DND-41 (cell line): Measurements from ENCODE around the gene CMYA5.
"Not testable (repeated sequence)": the region's sequence is repeated elsewhere in the genome, so short reads cannot be mapped to it uniquely, and the experiment has no call there.

Source experiments
- ATAC-seq: fragments of 200-7000 bp; cut with Tn5 transposase; 3 replicates; pipeline ENCODE4 v1.9.1; 2021; ENCODE audit warnings: low read depth; ENCODE audit not compliant: insufficient read depth
- DNase-seq: peaks from one replicate; pipeline ENCODE4 v3.0.0-alpha.2; 2020
- H2AFZ ChIP-seq: 2 replicates; pipeline ENCODE4 v1.6.0; 2012; ENCODE audit warnings: low read depth, low read length
- H3K27ac ChIP-seq: 2 replicates; pipeline ENCODE4 v1.5.1; 2012; ENCODE audit warnings: low read length, inconsistent platforms
- H3K27me3 ChIP-seq: fragments of 200-600 bp; sonication (generic); 2 replicates; pipeline ENCODE4 v1.6.0; 2012; ENCODE audit warnings: low read length, mild to moderate bottlenecking, inconsistent platforms; ENCODE audit not compliant: insufficient read depth, poor library complexity
- H3K36me3 ChIP-seq: 2 replicates; pipeline ENCODE4 v1.5.1; 2012; ENCODE audit warnings: low read length, inconsistent platforms; ENCODE audit not compliant: insufficient read depth
- H3K4me1 ChIP-seq: 2 replicates; pipeline ENCODE4 v1.5.1; 2012; ENCODE audit warnings: mild to moderate bottlenecking, low read length; ENCODE audit not compliant: insufficient read depth
- H3K4me2 ChIP-seq: 2 replicates; pipeline ENCODE4 v1.6.0; 2012; ENCODE audit warnings: mild to moderate bottlenecking, moderate library complexity, low read length, inconsistent platforms; ENCODE audit not compliant: insufficient read depth
- H3K4me3 ChIP-seq, 2 experiments: fragments of 200-600 bp in 1 of 2; shearing (Covaris generic) in 1 of 2; 2 replicates each; pipeline ENCODE4 v1.5.1; 2012 to 2016; ENCODE audit warnings: inconsistent platforms in 2 of 2, low read length in 2 of 2, mild to moderate bottlenecking in 2 of 2, low read depth in 1 of 2, moderate library complexity in 1 of 2
- H3K79me2 ChIP-seq: 2 replicates; pipeline ENCODE4 v1.6.0; 2012; ENCODE audit warnings: low read length, inconsistent platforms; ENCODE audit not compliant: insufficient read depth
- H3K9ac ChIP-seq: 2 replicates; pipeline ENCODE4 v1.6.0; 2012; ENCODE audit warnings: low read depth, mild to moderate bottlenecking, inconsistent platforms, low read length, moderate library complexity
- H3K9me3 ChIP-seq: 2 replicates; pipeline ENCODE4 v1.5.1; 2012; ENCODE audit warnings: low read length, moderate library complexity, mild to moderate bottlenecking, inconsistent platforms; ENCODE audit not compliant: insufficient read depth, severe bottlenecking
- H4K20me1 ChIP-seq: 2 replicates; pipeline ENCODE4 v1.6.0; 2012; ENCODE audit warnings: low read length; ENCODE audit not compliant: insufficient read depth
- EZH2 ChIP-seq: IDR thresholded peaks from 3 replicates; pipeline ENCODE4 v1.6.1; 2012; ENCODE audit warnings: borderline replicate concordance, low read depth, mild to moderate bottlenecking, moderate library complexity, low read length, inconsistent platforms; ENCODE audit not compliant: severe bottlenecking
- TF ChIP-seq, protein P1 (sequence below): IDR thresholded peaks from 2 replicates; pipeline ENCODE4 v1.5.1; 2012; ENCODE audit warnings: borderline replicate concordance, low read length, moderate library complexity, mild to moderate bottlenecking; ENCODE audit not compliant: poor library complexity, severe bottlenecking; ENCODE audit errors: extremely low read depth

CMYA5 gene

DNA sequence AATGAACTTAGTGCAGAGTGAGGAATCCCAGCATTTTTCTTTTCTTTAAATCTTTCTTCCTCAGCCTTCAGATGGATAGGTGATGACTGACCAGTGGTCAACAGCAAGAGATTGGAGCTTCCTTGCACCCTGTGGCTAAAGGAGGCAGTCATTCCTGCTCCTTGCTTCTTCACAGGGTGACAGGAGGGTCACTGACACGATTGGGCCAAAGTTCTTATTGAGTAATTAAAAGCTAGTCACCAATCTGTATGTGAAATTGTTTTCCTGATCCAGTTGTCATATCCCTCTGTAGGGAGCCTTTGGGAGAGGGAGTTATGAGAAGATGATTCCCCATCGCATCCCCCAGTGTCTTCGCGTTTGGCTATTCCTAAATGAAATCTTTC is 85.2 kb downstream of the CMYA5 start:
- DNase-seq (no peak), ATAC-seq (no peak)
- Histone ChIP-seq H3K79me2 (no peaks in the 10 kb centered on the region), H3K4me1 (no peaks in the 10 kb centered on the region), H3K4me3 (no peak overlapping the region), H3K36me3 (no peaks in the 10 kb centered on the region), H3K4me2 (no peak overlapping the region), H2AFZ (no peak overlapping the region), H4K20me1 (no peaks in the 10 kb centered on the region), H3K27ac (no peak overlapping the region), H3K9me3 (no peaks in the 10 kb centered on the region), H3K27me3 (no peaks in the 10 kb centered on the region), H3K9ac (no peak overlapping the region)
- TF ChIP-seq, protein P1, sequence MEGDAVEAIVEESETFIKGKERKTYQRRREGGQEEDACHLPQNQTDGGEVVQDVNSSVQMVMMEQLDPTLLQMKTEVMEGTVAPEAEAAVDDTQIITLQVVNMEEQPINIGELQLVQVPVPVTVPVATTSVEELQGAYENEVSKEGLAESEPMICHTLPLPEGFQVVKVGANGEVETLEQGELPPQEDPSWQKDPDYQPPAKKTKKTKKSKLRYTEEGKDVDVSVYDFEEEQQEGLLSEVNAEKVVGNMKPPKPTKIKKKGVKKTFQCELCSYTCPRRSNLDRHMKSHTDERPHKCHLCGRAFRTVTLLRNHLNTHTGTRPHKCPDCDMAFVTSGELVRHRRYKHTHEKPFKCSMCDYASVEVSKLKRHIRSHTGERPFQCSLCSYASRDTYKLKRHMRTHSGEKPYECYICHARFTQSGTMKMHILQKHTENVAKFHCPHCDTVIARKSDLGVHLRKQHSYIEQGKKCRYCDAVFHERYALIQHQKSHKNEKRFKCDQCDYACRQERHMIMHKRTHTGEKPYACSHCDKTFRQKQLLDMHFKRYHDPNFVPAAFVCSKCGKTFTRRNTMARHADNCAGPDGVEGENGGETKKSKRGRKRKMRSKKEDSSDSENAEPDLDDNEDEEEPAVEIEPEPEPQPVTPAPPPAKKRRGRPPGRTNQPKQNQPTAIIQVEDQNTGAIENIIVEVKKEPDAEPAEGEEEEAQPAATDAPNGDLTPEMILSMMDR: no peak
- TF ChIP-seq EZH2: no peak

DNA sequence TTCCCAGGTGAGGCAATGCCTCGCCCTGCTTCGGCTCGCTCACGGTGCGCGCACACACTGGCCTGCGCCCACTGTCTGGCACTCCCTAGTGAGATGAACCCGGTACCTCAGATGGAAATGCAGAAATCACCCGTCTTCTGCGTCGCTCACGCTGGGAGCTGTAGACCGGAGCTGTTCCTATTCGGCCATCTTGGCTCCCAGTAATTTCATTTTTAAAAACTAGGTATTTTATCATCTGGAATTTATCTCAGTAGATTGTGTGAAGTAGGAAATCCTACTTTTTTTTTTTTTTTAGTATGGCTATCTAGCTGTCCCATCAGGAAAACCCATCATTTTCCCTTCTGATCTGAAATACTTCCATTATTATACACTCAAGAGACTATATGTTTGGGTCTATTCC is 95.1 kb downstream of the CMYA5 start:
- not testable (repeated sequence) for H3K4me2 ChIP-seq, H3K9me3 ChIP-seq, H3K4me1 ChIP-seq, H3K27me3 ChIP-seq, H3K79me2 ChIP-seq, ATAC-seq, H4K20me1 ChIP-seq, H3K4me3 ChIP-seq, H3K27ac ChIP-seq, H3K9ac ChIP-seq, H3K36me3 ChIP-seq, H2AFZ ChIP-seq, DNase-seq

DNA sequence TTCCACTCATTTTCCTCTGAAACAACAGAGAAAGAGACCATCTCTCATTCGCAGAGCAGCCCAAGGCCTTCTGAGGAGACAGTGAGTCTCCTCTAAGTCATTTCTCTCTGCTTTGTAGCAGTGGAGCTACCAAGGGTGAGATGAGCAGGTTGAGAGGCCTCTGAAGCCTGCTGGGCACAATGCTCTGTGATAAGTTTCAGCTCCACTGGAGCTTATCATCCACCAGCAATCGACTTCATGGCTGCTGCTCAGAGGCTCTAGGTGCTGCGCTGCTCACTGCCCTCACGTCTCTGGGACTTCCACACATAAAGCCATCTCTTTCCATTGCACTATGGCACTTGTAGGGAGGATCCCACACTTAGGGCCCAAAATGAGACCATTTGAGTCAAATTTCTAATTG is 96.3 kb downstream of the CMYA5 start:
- no peak overlapping the region for H3K9ac ChIP-seq
- no peak overlapping the region for H2AFZ ChIP-seq
- no peaks in the 10 kb centered on the region for H3K79me2 ChIP-seq
- no peak overlapping the region for H3K27ac ChIP-seq
- no peak for TF ChIP-seq EZH2
- ATAC-seq (no peak), DNase-seq (no peak)
- no peaks in the 10 kb centered on the region for H3K27me3 ChIP-seq
- no peaks in the 10 kb centered on the region for H3K9me3 ChIP-seq
- no peaks in the 10 kb centered on the region for H3K4me1 ChIP-seq
- no peaks in the 10 kb centered on the region for H4K20me1 ChIP-seq
- no peaks in the 10 kb centered on the region for H3K36me3 ChIP-seq
- H3K4me3 ChIP-seq: no peak overlapping the region
- H3K4me2 ChIP-seq: no peak overlapping the region

DNA sequence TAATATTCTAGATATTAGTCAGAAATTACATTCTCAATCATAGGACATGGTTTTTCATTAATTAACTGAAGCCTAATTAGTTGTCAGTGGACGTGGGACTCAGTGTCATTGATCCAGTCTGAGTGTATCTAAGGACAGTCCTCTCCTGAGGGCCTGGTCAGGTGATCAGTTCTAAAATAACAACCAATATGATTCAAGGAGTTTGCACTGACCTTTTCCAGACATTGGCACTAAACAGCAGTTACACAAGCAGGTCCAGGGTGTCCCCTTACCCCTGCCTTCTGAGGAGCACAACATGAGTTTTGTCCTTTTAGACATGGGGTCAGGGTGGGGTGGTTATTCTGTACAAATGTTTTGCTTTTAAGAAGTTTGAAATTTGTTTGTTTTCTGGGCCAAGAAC is 97.8 kb downstream of the CMYA5 start:
- Histone ChIP-seq H3K27ac (no peak overlapping the region), H3K27me3 (no peaks in the 10 kb centered on the region), H4K20me1 (no peaks in the 10 kb centered on the region), H3K4me1 (no peaks in the 10 kb centered on the region), H3K9ac (no peak overlapping the region), H3K4me3 (no peak overlapping the region), H2AFZ (no peak overlapping the region), H3K4me2 (no peak overlapping the region), H3K9me3 (no peaks in the 10 kb centered on the region), H3K36me3 (no peaks in the 10 kb centered on the region), H3K79me2 (no peaks in the 10 kb centered on the region)
- TF ChIP-seq, protein P1: no peak
- TF ChIP-seq EZH2: no peak
- no peak for ATAC-seq
- DNase-seq: no peak
